HEK293T (cell line): Measurements from ENCODE around the gene BCORL1.
A peak's percentile ranks its signal among the peaks of the same experiment; 100 is the strongest.

Experiments used
- CTCF ChIA-PET: fragments of 350-600 bp; formaldehyde crosslinking; extraction: SDS; loops from one replicate; lab custom pipeline; 2021; ENCODE audit warnings: antibody characterized with exemption, inconsistent platforms; lab: Yijun Ruan, JAX
- POLR2A ChIA-PET: fragments of 350-600 bp; formaldehyde crosslinking; extraction: SDS; loops from one replicate; lab custom pipeline; 2020; ENCODE audit warnings: antibody characterized with exemption, inconsistent platforms; lab: Yijun Ruan, JAX
- DNase-seq: peaks from one replicate; pipeline ENCODE4 v3.0.0; 2012; ENCODE audit warnings: mixed read lengths; ENCODE audit errors: extremely low spot score
- ARNT ChIP-seq: fragments of 450-650 bp; IDR thresholded peaks from 2 replicates; pipeline ENCODE4 v1.6.1; 2017; ENCODE audit warnings: mild to moderate bottlenecking
- BHLHE40 ChIP-seq: fragments of 450-650 bp; IDR thresholded peaks from 2 replicates; pipeline ENCODE4 v1.6.1; 2016; ENCODE audit warnings: mild to moderate bottlenecking, moderate library complexity, borderline replicate concordance
- CTBP1 ChIP-seq: fragments of 450-650 bp; IDR thresholded peaks from 2 replicates; pipeline ENCODE4 v1.6.1; 2016; ENCODE audit warnings: borderline replicate concordance
- ELF4 ChIP-seq: fragments of 450-650 bp; IDR thresholded peaks from 2 replicates; pipeline ENCODE4 v1.6.1; 2017; ENCODE audit warnings: antibody characterized with exemption
- FOXA1 ChIP-seq: fragments of 450-650 bp; IDR thresholded peaks from 2 replicates; pipeline ENCODE4 v1.6.1; 2016; ENCODE audit warnings: mild to moderate bottlenecking
- FOXK2 ChIP-seq: fragments of 450-650 bp; IDR thresholded peaks from 2 replicates; pipeline ENCODE4 v1.6.1; 2016; ENCODE audit warnings: mild to moderate bottlenecking
- FOXM1 ChIP-seq: fragments of 450-650 bp; IDR thresholded peaks from 2 replicates; pipeline ENCODE4 v1.6.1; 2017; ENCODE audit warnings: mild to moderate bottlenecking, borderline replicate concordance
- HDGF ChIP-seq: fragments of 450-650 bp; IDR thresholded peaks from 2 replicates; pipeline ENCODE4 v1.6.1; 2017; ENCODE audit warnings: antibody characterized with exemption, borderline replicate concordance
- L3MBTL2 ChIP-seq: fragments of 450-650 bp; conservative IDR thresholded peaks from 2 replicates; pipeline ENCODE4 v1.6.1; 2016; ENCODE audit warnings: mild to moderate bottlenecking
- LEF1 ChIP-seq: fragments of 450-650 bp; IDR thresholded peaks from 2 replicates; pipeline ENCODE4 v1.6.1; 2017; ENCODE audit warnings: mild to moderate bottlenecking, borderline replicate concordance
- NFRKB ChIP-seq: fragments of 450-650 bp; IDR thresholded peaks from 2 replicates; pipeline ENCODE4 v1.6.1; 2016; ENCODE audit warnings: mild to moderate bottlenecking, moderate library complexity
- PKNOX1 ChIP-seq: fragments of 450-650 bp; IDR thresholded peaks from 2 replicates; pipeline ENCODE4 v1.6.1; 2016
- SP1 ChIP-seq: fragments of 450-650 bp; IDR thresholded peaks from 2 replicates; pipeline ENCODE4 v1.6.1; 2017
- SUZ12 ChIP-seq: fragments of 450-650 bp; IDR thresholded peaks from 2 replicates; pipeline ENCODE4 v1.6.1; 2016; ENCODE audit warnings: mild to moderate bottlenecking
- TARDBP ChIP-seq: fragments of 450-650 bp; IDR thresholded peaks from 2 replicates; pipeline ENCODE4 v1.6.1; 2016
- ZNF384 ChIP-seq: fragments of 450-650 bp; IDR thresholded peaks from 2 replicates; pipeline ENCODE4 v1.6.1; 2016

The BCORL1 gene

GRCh38 chrX:130057209-130057608 is 74.8 kb downstream of the BCORL1 start:
- CTCF ChIA-PET: interaction anchor here (1.2 kb wide), 1 partner anchor 134 kb away, joined by 4 read pairs; no protein-coding TSS in a partner anchor
- POLR2A ChIA-PET: no interaction called here
- TF ChIP-seq SP1 (no peak), SUZ12 (no peak), ZNF384 (no peak), L3MBTL2 (no peak), HDGF (no peak), FOXA1 (no peak), NFRKB (no peak), CTBP1 (no peak), ELF4 (no peak)
- DNase-seq: no peak

GRCh38 chrX:130058652-130059051 is 76.2 kb downstream of the BCORL1 start:
- POLR2A ChIA-PET: no interaction called here
- CTCF ChIA-PET: interaction anchor here (0.5 to 3.7 kb wide), 3 partner anchors 30 to 132 kb away, joined by 3 to 33 read pairs (median 4); no protein-coding TSS in a partner anchor

GRCh38 chrX:130060122-130061069 is 78.0 kb downstream of the BCORL1 start:
- ChIA-PET POLR2A (interaction anchor here (0.8 to 1.5 kb wide), 3 partner anchors 105 to 135 kb away, joined by 3 to 8 read pairs (median 3); partner anchors contain the start of gene AIFM1), CTCF (interaction anchor here (0.5 to 3.7 kb wide), 24 partner anchors 12 to 959 kb away, joined by 3 to 33 read pairs (median 3); partner anchors contain the start of gene ZDHHC9)
- peak; percentile 95 for TF ChIP-seq L3MBTL2
- no peak for TF ChIP-seq LEF1
- no peak for TF ChIP-seq ARNT
- TF ChIP-seq CTBP1: no peak
- no peak for TF ChIP-seq ELF4
- peak; percentile 99 for DNase-seq

More at GRCh38 chrX:130058652-130059051, 76.2 kb downstream of the BCORL1 start:
- TF ChIP-seq PKNOX1 (no peak), HDGF (no peak), BHLHE40 (no peak), ARNT (no peak), NFRKB (no peak)
- DNase-seq: no peak

- CTCF ChIA-PET: interaction anchor here (0.6 to 1.4 kb wide), 3 partner anchors 13 to 284 kb away, joined by 3 to 5 read pairs (median 3); no protein-coding TSS in a partner anchor
- DNase-seq: no peak
- no peak for TF ChIP-seq CTBP1
- TF ChIP-seq FOXK2: no peak
- TF ChIP-seq ELF4: no peak
- TF ChIP-seq LEF1: no peak
- no peak for TF ChIP-seq FOXM1
- no peak for TF ChIP-seq SUZ12
- no peak for TF ChIP-seq NFRKB
- no peak for TF ChIP-seq PKNOX1
- TF ChIP-seq L3MBTL2: no peak
- no peak for TF ChIP-seq TARDBP
- no peak for TF ChIP-seq ZNF384
- no peak for TF ChIP-seq BHLHE40
- no peak for TF ChIP-seq FOXA1
- no peak for TF ChIP-seq ARNT
- TF ChIP-seq HDGF: no peak
- no peak for TF ChIP-seq SP1
- POLR2A ChIA-PET: interaction anchor here (1.1 kb wide), 1 partner anchor 98 kb away, joined by 3 read pairs; the partner anchor contains the start of gene AIFM1
Measured at GRCh38 chrX:130066975-130067615, 84.7 kb downstream of the BCORL1 start.

GRCh38 chrX:130071611-130072344 is 89.3 kb downstream of the BCORL1 start:
- no peak for DNase-seq
- ChIA-PET CTCF (no interaction called here), POLR2A (no interaction called here)
- no peak for TF ChIP-seq LEF1
- TF ChIP-seq SUZ12: no peak

GRCh38 chrX:130072345-130072740 is 89.9 kb downstream of the BCORL1 start:
- TF ChIP-seq HDGF (no peak), ZNF384 (no peak), CTBP1 (no peak), FOXA1 (no peak), TARDBP (no peak), NFRKB (no peak), SUZ12 (no peak), ARNT (no peak), SP1 (no peak), L3MBTL2 (no peak), FOXM1 (no peak), FOXK2 (no peak), ELF4 (no peak), PKNOX1 (no peak), LEF1 (no peak)
- ChIA-PET POLR2A (no interaction called here), CTCF (no interaction called here)
- DNase-seq: no peak
